Measurements from ENCODE around the gene CLCN2.

CLCN2 gene

GRCh38 chr3:184361532-184361931, at the start of gene CLCN2, which contains the start of gene POLR2H:
Gene CLCN2 (minus strand): TSS chr3:184361605. CDS start chr3:184361479, 126 bp downstream.
Gene POLR2H (plus strand): TSS chr3:184361710. CDS start chr3:184363493, 1,783 bp downstream.
- peak; percentile 33 to 36 for DNase-seq

- DNase-seq = no peak
Observed at GRCh38 chr3:184409946-184410500, 48.6 kb upstream of the CLCN2 start.

GRCh38 chr3:184409331-184409926, 48.0 kb upstream of the CLCN2 start:
- no peak for DNase-seq

GRCh38 chr3:184405075-184406030, 43.9 kb upstream of the CLCN2 start:
- DNase-seq = no peak

GRCh38 chr3:184399410-184399809, 38.0 kb upstream of the CLCN2 start:
- no peak for DNase-seq

- peak; percentile 41 to 76 for DNase-seq
Observed at GRCh38 chr3:184395320-184395660, 33.9 kb upstream of the CLCN2 start.

GRCh38 chr3:184391266-184391665, 29.9 kb upstream of the CLCN2 start:
- DNase-seq = no peak

DNA sequence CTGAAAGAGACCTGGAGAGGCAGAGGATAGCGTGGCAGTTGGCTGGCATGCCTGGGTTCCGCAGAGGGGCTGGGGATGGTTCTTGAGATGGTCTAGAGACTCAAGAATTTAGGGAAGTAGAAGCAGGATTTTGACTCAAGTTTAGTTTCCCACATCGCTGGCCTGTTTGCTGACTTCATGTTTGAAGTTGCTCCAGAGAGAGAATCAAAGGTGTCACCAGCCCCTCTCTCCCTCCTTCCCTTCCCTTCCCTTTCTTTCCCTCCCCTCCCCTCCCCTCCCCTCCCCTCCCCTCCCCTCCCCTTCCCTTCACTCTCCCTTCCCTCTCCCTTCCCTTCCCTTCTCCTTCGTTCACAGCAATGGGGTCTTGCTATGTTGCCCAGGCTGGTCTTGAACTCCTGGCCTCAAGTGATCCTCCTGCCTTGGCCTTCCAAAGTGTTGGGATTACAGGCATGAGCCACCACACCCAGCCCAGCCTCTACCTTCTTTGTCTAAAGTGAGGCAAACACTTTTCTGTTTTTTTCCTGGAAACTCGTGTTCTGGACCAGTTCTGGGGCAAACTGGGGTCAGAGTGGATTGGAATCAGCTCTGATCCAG, 28.6 kb upstream of the CLCN2 start:
- no peak for DNase-seq

DNA sequence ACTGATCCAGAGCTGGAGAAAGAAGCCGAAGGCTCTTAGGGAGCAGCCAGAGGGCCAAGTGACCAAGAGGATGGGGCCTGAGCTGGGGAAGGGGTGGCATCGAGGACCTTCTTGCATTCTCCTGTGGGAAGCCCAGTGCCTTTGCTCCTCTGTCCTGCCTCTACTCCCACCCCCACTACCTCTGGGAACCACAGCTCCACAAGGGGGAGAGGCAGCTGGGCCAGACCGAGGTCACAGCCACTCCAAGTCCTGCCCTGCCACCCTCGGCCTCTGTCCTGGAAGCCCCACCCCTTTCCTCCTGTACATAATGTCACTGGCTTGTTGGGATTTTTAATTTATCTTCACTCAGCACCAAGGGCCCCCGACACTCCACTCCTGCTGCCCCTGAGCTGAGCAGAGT, 28.0 kb upstream of the CLCN2 start:
- no peak for DNase-seq

DNA sequence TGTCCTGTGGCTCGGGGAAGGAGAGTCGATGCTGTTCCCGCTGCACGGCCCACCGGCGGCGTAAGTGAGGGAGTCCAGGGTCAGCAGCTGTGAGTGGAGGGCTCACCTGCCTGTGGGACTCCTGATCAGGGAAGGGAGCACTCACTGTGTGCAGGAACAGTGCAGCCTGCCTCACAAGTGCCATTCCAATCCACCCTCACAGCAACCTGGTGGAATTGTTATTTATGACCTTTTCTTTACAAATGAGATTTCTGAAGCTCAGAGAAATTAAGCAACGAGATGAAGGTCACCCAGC, 27.5 kb upstream of the CLCN2 start:
- DNase-seq = no peak

DNA sequence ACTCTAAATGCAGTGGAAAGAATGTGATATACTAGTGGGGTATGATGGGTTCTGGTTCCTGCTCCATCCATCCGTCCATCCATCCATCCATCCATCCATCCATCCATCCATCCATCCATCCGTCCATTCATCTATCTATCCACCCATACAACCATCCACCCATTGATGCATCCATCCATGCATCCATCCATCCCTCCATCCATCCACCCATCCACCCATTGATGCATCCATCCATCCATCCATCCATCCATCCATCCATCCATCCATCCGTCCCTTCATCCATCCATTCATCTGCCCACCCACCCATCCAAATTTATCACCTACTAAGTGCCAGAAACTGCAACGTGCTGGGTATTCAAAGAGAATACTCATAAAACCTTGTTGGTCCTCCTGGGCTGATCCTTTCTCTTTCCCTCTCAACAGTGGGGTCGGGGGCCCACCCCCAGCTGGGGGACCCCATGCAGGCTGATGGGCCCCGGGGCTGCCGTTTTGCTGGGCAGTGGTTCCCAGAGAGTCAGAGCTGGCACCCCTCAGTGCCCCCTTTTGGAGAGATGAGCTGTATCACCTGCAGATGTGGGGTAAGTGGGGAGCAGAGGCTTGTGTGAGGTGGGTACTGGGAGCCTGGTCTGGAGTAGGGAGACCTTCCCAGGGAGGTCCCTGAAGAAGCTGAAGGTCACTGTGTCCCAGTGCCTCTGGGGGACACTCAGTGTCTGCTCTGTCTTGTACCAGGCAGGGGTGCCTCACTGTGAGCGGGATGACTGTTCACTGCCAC, 26.9 kb upstream of the CLCN2 start:
- no peak for DNase-seq

DNA sequence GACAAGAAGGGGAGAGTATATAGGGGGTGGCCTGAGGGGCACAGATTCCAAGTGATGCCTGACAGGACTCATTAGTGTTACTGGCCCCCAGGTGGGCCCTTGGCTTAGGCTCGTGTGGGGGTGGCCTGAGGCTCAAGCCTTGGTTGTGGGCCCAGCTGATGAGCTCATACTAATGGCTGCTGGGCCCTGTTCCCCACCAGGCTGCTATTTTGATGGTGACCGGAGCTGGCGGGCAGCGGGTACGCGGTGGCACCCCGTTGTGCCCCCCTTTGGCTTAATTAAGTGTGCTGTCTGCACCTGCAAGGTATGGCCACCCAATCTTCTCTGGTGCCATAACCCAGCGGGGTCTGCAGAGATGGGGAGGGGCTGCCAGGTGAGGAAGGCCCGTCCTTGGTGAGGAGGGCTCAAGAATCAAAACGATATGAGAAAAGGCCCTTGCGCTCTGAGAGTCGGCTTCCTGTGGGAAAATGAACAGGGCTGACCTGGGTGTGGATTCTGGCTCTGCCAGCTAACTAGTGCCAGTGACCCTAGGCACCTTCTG, 25.8 kb upstream of the CLCN2 start:
- DNase-seq = no peak

DNA sequence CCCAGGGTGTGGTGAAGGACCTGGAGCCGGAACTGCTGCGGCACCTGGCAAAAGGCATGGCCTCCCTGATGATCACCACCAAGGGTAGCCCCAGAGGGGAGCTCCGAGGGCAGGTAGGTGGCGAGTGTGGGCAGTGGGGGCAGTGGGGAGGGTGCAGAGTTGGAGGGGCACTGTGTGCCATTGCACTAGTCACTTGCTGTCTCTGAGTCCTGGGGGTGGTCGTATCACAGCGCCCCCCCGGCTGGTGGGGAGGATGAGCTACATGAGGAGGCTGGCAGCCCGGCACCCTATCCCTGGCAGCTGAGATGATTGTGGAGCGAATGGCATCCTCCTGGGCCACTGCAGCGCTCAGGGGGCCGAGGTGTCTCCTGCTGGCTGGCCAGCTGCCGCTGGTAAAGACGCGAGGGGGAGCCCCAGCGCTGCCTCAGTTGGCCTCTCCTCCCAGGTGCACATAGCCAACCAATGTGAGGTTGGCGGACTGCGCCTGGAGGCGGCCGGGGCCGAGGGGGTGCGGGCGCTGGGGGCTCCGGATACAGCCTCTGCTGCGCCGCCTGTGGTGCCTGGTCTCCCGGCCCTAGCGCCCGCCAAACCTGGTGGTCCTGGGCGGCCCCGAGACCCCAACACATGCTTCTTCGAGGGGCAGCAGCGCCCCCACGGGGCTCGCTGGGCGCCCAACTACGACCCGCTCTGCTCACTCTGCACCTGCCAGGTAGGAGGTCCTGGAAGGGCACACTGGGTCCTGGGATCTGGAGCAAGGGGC, 24.8 kb upstream of the CLCN2 start:
- DNase-seq = no peak

DNA sequence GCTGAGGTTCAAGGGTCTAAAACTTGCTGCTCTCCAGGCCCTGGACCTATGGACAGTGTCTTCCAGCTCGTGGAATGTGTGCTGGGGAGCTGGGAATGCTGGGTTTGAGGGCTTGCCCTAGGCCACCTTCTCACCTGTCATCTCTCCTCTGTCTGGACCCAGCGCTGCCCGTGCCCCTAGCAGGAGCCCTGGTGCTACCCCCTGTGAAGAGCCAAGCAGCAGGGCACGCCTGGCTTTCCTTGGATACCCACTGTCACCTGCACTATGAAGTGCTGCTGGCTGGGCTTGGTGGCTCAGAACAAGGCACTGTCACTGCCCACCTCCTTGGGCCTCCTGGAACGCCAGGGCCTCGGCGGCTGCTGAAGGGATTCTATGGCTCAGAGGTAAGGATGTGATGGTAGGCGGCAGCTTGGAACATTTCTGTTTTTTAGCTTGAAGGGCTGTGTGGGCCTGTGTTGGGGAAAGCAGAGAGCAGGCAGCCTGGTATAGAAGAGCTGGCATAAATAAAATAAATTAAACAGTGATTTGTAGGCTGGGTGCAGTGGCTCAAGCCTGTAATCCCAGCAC, 23.5 kb upstream of the CLCN2 start:
- DNase-seq = no peak

- DNase-seq = no peak
Observed at GRCh38 chr3:184384342-184384741, 22.9 kb upstream of the CLCN2 start.

GRCh38 chr3:184383033-184383740, 21.8 kb upstream of the CLCN2 start:
- no peak for DNase-seq

GRCh38 chr3:184382326-184383032, 21.1 kb upstream of the CLCN2 start:
- DNase-seq = no peak

DNA sequence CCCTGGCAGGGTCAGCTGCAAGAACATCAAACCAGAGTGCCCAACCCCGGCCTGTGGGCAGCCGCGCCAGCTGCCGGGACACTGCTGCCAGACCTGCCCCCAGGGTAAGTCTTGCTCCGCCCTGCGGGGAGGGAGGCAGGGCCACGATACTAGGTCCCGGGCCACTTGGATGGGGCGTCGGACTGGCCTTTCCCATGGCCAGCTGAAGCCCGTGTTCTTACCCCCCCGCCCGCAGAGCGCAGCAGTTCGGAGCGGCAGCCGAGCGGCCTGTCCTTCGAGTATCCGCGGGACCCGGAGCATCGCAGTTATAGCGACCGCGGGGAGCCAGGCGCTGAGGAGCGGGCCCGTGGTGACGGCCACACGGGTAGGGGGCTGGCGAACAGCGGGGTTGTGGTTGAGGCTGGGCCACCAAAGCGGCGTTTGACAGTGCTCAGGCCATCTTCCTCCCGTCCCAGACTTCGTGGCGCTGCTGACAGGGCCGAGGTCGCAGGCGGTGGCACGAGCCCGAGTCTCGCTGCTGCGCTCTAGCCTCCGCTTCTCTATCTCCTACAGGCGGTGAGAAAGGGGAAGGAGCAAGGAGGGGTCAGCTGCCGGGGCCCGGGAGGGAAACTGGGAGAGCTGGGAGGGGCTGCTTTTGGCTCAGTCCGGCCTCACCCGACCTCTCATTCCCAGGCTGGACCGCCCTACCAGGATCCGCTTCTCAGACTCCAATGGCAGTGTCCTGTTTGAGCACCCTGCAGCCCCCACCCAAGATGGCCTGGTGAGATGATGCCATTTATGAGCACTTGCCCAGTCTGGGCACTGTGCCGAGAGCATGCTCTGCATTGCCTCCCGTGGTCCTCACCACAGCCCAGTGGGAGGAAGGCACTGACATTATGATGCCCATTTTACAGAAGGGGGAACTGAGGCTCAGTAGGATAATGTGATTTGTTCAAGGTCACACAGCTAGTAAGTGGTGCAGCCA, 20.1 kb upstream of the CLCN2 start:
- DNase-seq = no peak

Measured in SHP77 (cell line).